ENCODE data around the gene MAP2K5.

The MAP2K5 gene

DNA sequence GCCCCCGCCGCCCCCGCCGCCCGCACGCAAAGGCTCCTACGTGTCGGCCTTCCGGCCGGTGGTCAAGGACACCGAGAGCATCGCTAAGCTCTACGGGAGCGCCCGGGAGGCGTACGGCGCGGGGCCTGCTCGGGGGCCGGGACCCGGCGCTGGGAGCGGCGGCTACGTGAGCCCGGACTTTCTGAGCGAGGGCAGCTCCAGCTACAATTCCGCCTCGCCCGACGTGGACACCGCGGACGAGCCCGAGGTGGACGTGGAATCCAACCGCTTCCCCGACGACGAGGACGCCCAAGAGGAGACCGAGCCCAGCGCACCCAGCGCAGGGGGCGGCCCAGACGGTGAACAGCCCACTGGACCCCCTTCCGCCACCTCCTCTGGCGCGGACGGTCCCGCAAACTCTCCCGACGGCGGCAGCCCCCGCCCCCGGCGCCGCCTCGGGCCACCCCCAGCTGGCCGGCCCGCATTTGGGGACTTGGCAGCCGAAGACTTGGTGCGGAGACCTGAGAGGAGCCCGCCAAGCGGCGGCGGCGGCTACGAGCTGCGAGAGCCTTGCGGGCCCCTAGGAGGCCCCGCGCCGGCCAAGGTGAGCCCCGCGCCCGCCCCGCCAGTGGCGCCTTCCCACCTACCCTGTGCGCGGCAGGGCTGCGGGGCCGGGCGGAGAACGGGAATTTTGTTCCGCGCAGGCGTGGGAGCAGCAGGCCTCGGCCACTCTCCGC, 285.2 kb downstream of the MAP2K5 start:
- Histone ChIP-seq H2BK120ac (ENCODE audit: low read depth, low read length) (no peak overlapping the region), H3K23ac (ENCODE audit: low read length) (peak overlapping the region; percentile 86), H3K4me3 (ENCODE audit: low read length) (no peak overlapping the region), H2BK5ac (ENCODE audit: low read length) (no peak overlapping the region), H3K18ac (ENCODE audit: low read length) (no peak overlapping the region), H3K4me2 (ENCODE audit: low read length) (no peak overlapping the region), H3K27me3 (ENCODE audit: insufficient read depth, low read length, poor library complexity) (peaks cover 91% of the 10 kb centered on the region), H3K4ac (ENCODE audit: low read depth, low read length) (no peak overlapping the region), H3K56ac (ENCODE audit: low read length) (no peak overlapping the region), H3K79me2 (ENCODE audit: control insufficient read depth, insufficient read depth, low read length) (no peaks in the 10 kb centered on the region), H3K79me1 (ENCODE audit: low read length) (no peaks in the 10 kb centered on the region), H3K9ac (ENCODE audit: low read length) (no peak overlapping the region), H3K36me3 (ENCODE audit: control insufficient read depth, insufficient read depth, low read length) (no peaks in the 10 kb centered on the region), H3K27ac (ENCODE audit: low read depth, low read length) (no peak overlapping the region), H2BK15ac (replicated peaks; ENCODE audit: low read depth) (no peak overlapping the region), H4K8ac (ENCODE audit: low read depth, low read length) (no peak overlapping the region), H3K4me1 (ENCODE audit: control insufficient read depth, low read depth, low read length) (no peaks in the 10 kb centered on the region), H2AK5ac (ENCODE audit: low read length) (no peak overlapping the region), H4K5ac (ENCODE audit: low read length) (no peak overlapping the region)
- DNase-seq: no peak
- whole genome bisulfite sequencing (ENCODE audit: extremely low coverage, insufficient coverage, low lambda C conversion rate): no CpG with 5 or more reads among the region's 91 CpGs

DNA sequence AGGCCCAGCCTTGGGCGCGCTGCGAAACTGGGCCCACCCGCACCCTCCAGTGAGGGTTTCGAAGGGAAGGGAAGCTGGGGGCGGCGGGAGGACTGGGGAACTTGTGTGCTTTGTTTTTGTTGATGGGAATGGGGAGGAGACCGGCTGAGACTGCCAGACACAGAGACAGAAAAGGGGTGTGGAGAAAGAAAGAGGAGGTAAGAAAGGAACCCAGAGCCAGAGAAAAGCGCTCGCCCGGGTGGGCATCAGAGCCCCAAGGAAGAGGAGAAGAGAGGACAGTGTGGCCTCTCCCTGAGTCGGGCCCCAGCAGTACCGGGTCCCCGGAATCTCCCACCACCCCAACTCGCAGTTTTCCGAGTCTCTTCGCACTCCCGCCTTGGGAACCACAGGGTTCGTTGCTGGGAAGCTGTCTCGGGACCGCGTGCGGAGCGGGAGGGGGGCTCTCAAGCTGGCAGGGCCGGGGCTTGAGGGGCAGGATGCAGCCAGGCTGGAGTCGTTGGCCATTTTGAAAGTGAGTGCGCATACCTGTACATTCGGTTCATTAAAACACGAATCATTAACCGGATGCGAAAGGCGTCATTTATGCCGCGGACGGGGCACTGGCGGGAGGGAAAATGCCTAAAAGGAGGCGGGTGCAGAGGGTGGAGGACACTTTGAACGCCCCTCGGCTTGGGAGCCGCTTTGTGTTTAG, 285.9 kb downstream of the MAP2K5 start:
- Histone ChIP-seq H2BK5ac (ENCODE audit: low read length) (no peak overlapping the region), H2BK120ac (ENCODE audit: low read depth, low read length) (no peak overlapping the region), H3K23ac (ENCODE audit: low read length) (no peak overlapping the region), H3K27me3 (ENCODE audit: insufficient read depth, low read length, poor library complexity) (peaks cover 90% of the 10 kb centered on the region), H4K8ac (ENCODE audit: low read depth, low read length) (no peak overlapping the region), H2AK5ac (ENCODE audit: low read length) (no peak overlapping the region), H3K4me2 (ENCODE audit: low read length) (no peak overlapping the region), H4K5ac (ENCODE audit: low read length) (no peak overlapping the region), H3K18ac (ENCODE audit: low read length) (no peak overlapping the region), H3K4me3 (ENCODE audit: low read length) (no peak overlapping the region), H3K27ac (ENCODE audit: low read depth, low read length) (no peak overlapping the region), H3K4me1 (ENCODE audit: control insufficient read depth, low read depth, low read length) (peaks cover 3% of the 10 kb centered on the region), H2BK15ac (replicated peaks; ENCODE audit: low read depth) (no peak overlapping the region), H3K4ac (ENCODE audit: low read depth, low read length) (no peak overlapping the region), H3K36me3 (ENCODE audit: control insufficient read depth, insufficient read depth, low read length) (no peaks in the 10 kb centered on the region), H3K79me2 (ENCODE audit: control insufficient read depth, insufficient read depth, low read length) (no peaks in the 10 kb centered on the region), H3K79me1 (ENCODE audit: low read length) (no peaks in the 10 kb centered on the region), H3K56ac (ENCODE audit: low read length) (no peak overlapping the region), H3K9ac (ENCODE audit: low read length) (no peak overlapping the region)
- no peak for DNase-seq
- no CpG with 5 or more reads among the region's 40 CpGs for WGBS (ENCODE audit: extremely low coverage, insufficient coverage, low lambda C conversion rate)

DNA sequence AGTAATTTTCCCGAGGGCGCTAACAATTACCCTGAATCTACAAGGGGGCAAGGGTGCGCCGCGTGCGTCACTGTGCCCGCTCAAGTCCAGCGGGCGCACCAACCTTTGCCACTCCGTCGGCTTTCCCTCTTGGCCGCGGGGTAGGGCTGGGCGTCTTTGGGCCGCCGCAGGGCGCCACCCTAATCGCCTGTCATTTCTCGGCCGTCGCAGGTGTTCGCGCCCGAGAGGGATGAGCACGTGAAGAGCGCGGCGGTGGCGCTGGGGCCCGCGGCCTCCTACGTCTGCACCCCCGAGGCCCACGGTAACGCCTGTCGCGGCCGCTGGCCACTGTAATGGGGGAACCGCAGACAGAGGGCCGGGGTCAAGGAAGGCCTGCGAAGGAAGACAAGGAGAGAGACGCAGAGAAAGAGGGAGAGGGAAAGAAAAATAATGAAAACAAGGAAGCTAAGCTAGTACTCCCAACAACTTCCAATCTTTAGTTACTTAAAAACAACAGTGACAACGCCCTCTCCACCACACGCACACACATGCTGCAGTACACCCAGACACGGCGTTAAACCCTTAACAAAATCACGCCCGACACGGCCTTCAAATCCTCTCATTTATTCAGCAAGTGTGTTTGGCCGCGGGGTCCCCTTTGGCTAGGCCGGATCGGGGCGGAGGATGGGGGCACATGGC, 286.6 kb downstream of the MAP2K5 start:
- Histone ChIP-seq H3K4ac (ENCODE audit: low read depth, low read length) (no peak overlapping the region), H3K4me2 (ENCODE audit: low read length) (no peak overlapping the region), H2BK15ac (replicated peaks; ENCODE audit: low read depth) (no peak overlapping the region), H3K56ac (ENCODE audit: low read length) (no peak overlapping the region), H3K4me1 (ENCODE audit: control insufficient read depth, low read depth, low read length) (peaks cover 4% of the 10 kb centered on the region), H4K8ac (ENCODE audit: low read depth, low read length) (no peak overlapping the region), H3K9ac (ENCODE audit: low read length) (no peak overlapping the region), H3K36me3 (ENCODE audit: control insufficient read depth, insufficient read depth, low read length) (no peaks in the 10 kb centered on the region), H3K23ac (ENCODE audit: low read length) (peak overlapping the region; percentile 24), H4K5ac (ENCODE audit: low read length) (no peak overlapping the region), H3K4me3 (ENCODE audit: low read length) (no peak overlapping the region), H3K79me1 (ENCODE audit: low read length) (no peaks in the 10 kb centered on the region), H3K79me2 (ENCODE audit: control insufficient read depth, insufficient read depth, low read length) (no peaks in the 10 kb centered on the region), H3K18ac (ENCODE audit: low read length) (no peak overlapping the region), H3K27ac (ENCODE audit: low read depth, low read length) (no peak overlapping the region), H3K27me3 (ENCODE audit: insufficient read depth, low read length, poor library complexity) (peaks cover 87% of the 10 kb centered on the region), H2AK5ac (ENCODE audit: low read length) (no peak overlapping the region), H2BK5ac (ENCODE audit: low read length) (no peak overlapping the region), H2BK120ac (ENCODE audit: low read depth, low read length) (no peak overlapping the region)
- DNase-seq: no peak
- WGBS (ENCODE audit: extremely low coverage, insufficient coverage, low lambda C conversion rate): no CpG with 5 or more reads among the region's 54 CpGs

DNA sequence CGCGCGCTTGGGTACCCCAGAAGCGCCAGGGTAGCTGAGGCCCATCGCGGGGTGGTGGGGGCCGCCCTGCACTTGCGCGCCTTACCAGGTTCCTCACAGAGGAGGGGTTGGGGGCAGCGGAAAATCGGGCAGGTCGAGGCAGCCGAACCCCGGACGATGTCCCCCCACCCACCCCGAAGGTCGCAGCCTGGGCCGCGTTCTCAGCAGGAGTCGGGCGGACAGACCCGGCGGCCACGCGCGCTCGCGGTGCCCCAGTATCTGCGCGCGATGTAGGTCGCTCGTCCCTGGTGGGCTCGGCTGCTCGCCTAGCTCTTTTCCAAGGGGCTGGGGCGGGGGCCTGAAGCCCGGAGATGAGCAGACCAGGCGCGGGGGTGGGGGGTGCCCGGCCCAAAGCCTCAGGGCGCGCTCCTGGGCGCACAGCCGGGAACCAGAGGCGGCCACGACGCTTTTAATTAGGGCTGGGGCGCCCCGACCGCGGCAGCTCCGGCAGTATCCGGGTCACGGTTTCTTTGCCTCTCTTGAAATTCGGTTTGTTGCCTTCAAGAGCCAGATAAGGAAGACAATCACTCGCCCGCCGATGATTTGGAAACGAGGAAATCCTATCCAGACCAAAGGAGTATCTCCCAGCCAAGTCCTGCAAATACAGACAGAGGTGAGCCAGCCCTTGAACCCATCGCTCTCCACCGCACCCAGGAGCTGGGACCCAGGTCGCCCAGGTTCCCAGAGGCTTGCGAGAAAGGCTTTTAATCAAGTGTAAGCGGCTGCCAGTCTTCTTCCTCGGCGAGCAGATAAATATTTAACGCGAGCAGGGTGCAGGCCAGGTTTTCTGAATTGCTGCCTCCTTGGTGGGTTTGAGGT, 287.4 kb downstream of the MAP2K5 start:
- Histone ChIP-seq H3K36me3 (ENCODE audit: control insufficient read depth, insufficient read depth, low read length) (no peaks in the 10 kb centered on the region), H3K4me1 (ENCODE audit: control insufficient read depth, low read depth, low read length) (peaks cover 4% of the 10 kb centered on the region), H3K79me1 (ENCODE audit: low read length) (no peaks in the 10 kb centered on the region), H3K79me2 (ENCODE audit: control insufficient read depth, insufficient read depth, low read length) (no peaks in the 10 kb centered on the region), H3K4me2 (ENCODE audit: low read length) (no peak overlapping the region), H3K23ac (ENCODE audit: low read length) (peak overlapping the region; percentile 24), H3K4ac (ENCODE audit: low read depth, low read length) (no peak overlapping the region), H2BK120ac (ENCODE audit: low read depth, low read length) (no peak overlapping the region), H3K27ac (ENCODE audit: low read depth, low read length) (no peak overlapping the region), H3K18ac (ENCODE audit: low read length) (no peak overlapping the region), H3K56ac (ENCODE audit: low read length) (no peak overlapping the region), H3K9ac (ENCODE audit: low read length) (no peak overlapping the region), H3K4me3 (ENCODE audit: low read length) (no peak overlapping the region), H2AK5ac (ENCODE audit: low read length) (no peak overlapping the region), H3K27me3 (ENCODE audit: insufficient read depth, low read length, poor library complexity) (peaks cover 85% of the 10 kb centered on the region), H2BK5ac (ENCODE audit: low read length) (no peak overlapping the region), H4K5ac (ENCODE audit: low read length) (no peak overlapping the region), H4K8ac (ENCODE audit: low read depth, low read length) (no peak overlapping the region), H2BK15ac (replicated peaks; ENCODE audit: low read depth) (no peak overlapping the region)
- no peak for DNase-seq
- WGBS (ENCODE audit: extremely low coverage, insufficient coverage, low lambda C conversion rate): no CpG with 5 or more reads among the region's 68 CpGs

DNA sequence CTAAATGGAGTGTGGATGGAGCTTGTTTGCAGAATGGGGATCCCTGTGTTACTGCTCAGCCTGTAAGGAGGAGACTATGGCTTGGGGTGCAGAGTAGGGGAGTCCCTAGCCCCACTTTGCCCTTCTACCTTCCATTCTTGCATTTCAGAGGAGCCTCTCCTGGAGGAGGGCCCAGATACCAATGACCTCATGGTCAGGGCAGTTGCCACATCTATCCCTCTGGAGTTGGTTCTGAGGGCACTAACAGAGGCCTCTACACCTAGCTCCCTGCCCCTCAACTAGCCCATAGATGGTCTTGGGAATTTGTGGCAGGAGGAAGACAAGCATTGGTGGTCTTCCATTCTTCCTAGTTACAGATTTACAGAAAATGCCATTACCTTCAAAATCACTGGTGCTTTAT, 288.9 kb downstream of the MAP2K5 start:
- H3K4me1 ChIP-seq (ENCODE audit: control insufficient read depth, low read depth, low read length): peaks cover 4% of the 10 kb centered on the region
- H3K18ac ChIP-seq (ENCODE audit: low read length): no peak overlapping the region
- H3K4me3 ChIP-seq (ENCODE audit: low read length): no peak overlapping the region
- no peaks in the 10 kb centered on the region for H3K36me3 ChIP-seq (ENCODE audit: control insufficient read depth, insufficient read depth, low read length)
- no peak overlapping the region for H2AK5ac ChIP-seq (ENCODE audit: low read length)
- H3K79me1 ChIP-seq (ENCODE audit: low read length): no peaks in the 10 kb centered on the region
- peaks cover 84% of the 10 kb centered on the region for H3K27me3 ChIP-seq (ENCODE audit: insufficient read depth, low read length, poor library complexity)
- no peak overlapping the region for H3K56ac ChIP-seq (ENCODE audit: low read length)
- H3K4me2 ChIP-seq (ENCODE audit: low read length): no peak overlapping the region
- H4K5ac ChIP-seq (ENCODE audit: low read length): no peak overlapping the region
- H2BK15ac ChIP-seq (replicated peaks; ENCODE audit: low read depth): no peak overlapping the region
- no peak overlapping the region for H2BK5ac ChIP-seq (ENCODE audit: low read length)
- no peak overlapping the region for H3K4ac ChIP-seq (ENCODE audit: low read depth, low read length)
- no peak overlapping the region for H3K9ac ChIP-seq (ENCODE audit: low read length)
- H3K23ac ChIP-seq (ENCODE audit: low read length): no peak overlapping the region
- no peaks in the 10 kb centered on the region for H3K79me2 ChIP-seq (ENCODE audit: control insufficient read depth, insufficient read depth, low read length)
- H2BK120ac ChIP-seq (ENCODE audit: low read depth, low read length): no peak overlapping the region
- no peak for DNase-seq
- no peak overlapping the region for H3K27ac ChIP-seq (ENCODE audit: low read depth, low read length)
- H4K8ac ChIP-seq (ENCODE audit: low read depth, low read length): no peak overlapping the region
